DMS153 treated with DMSO at 0.1 percent for 48 hours (cell line): ENCODE results near the gene PIK3AP1.

Experiments
- DNase-seq: peaks from one replicate; lab custom pipeline; 2025; ENCODE audit not compliant: unreplicated experiment; lab: John Stamatoyannopoulos, UW

The PIK3AP1 gene

GRCh38 chr10:96618653-96619052 is 101.7 kb downstream of the PIK3AP1 start:
- no peak for DNase-seq

GRCh38 chr10:96616961-96617360 is 103.4 kb downstream of the PIK3AP1 start:
- DNase-seq = no peak

GRCh38 chr10:96614515-96614914 is 105.8 kb downstream of the PIK3AP1 start:
- peak; percentile 51 for DNase-seq

GRCh38 chr10:96613576-96613975 is 106.7 kb downstream of the PIK3AP1 start:
- no peak for DNase-seq

GRCh38 chr10:96612055-96612830 is 108.1 kb downstream of the PIK3AP1 start:
- peak; percentile 36 for DNase-seq

GRCh38 chr10:96610817-96611216 is 109.5 kb downstream of the PIK3AP1 start:
- DNase-seq = no peak

- no peak for DNase-seq
Measured at GRCh38 chr10:96609510-96609909, 110.8 kb downstream of the PIK3AP1 start.

GRCh38 chr10:96608805-96609204 is 111.5 kb downstream of the PIK3AP1 start:
- no peak for DNase-seq

GRCh38 chr10:96608262-96608661 is 112.1 kb downstream of the PIK3AP1 start:
- DNase-seq = no peak

- DNase-seq = no peak
Measured at GRCh38 chr10:96606946-96607345, 113.4 kb downstream of the PIK3AP1 start.

- no peak for DNase-seq
Measured at GRCh38 chr10:96606216-96606615, 114.1 kb downstream of the PIK3AP1 start.

GRCh38 chr10:96600337-96600736 is 120.0 kb downstream of the PIK3AP1 start:
- no peak for DNase-seq

GRCh38 chr10:96598846-96599245 is 121.5 kb downstream of the PIK3AP1 start:
- DNase-seq = no peak

GRCh38 chr10:96596422-96597407 is 123.6 kb downstream of the PIK3AP1 start:
- no peak for DNase-seq

- DNase-seq = no peak
Measured at GRCh38 chr10:96595741-96596140, 124.6 kb downstream of the PIK3AP1 start.

GRCh38 chr10:96591946-96592345 is 128.4 kb downstream of the PIK3AP1 start:
- no peak for DNase-seq

- DNase-seq = no peak
Measured at GRCh38 chr10:96588616-96589419, 131.5 kb downstream of the PIK3AP1 start.

- no peak for DNase-seq
Measured at GRCh38 chr10:96588060-96588554, 132.2 kb downstream of the PIK3AP1 start.

- DNase-seq = peak; percentile 30
Measured at GRCh38 chr10:96587264-96588059, 132.9 kb downstream of the PIK3AP1 start.
